ENCODE data around the gene SDC3. TPM values are rescaled to one million over a fixed set of nuclear protein-coding genes. Genes with fewer than 3 reads are reported as not detected.
A peak's percentile ranks its signal among the peaks of the same experiment; 100 is the strongest.
"Not testable (repeated sequence)": the region's sequence is repeated elsewhere in the genome, so short reads cannot be mapped to it uniquely, and the experiment has no call there.

The SDC3 gene
- total and polyA plus RNA-seq, 8 donors, result 29.8 to 65.2 (median 46.0) TPM

DNA sequence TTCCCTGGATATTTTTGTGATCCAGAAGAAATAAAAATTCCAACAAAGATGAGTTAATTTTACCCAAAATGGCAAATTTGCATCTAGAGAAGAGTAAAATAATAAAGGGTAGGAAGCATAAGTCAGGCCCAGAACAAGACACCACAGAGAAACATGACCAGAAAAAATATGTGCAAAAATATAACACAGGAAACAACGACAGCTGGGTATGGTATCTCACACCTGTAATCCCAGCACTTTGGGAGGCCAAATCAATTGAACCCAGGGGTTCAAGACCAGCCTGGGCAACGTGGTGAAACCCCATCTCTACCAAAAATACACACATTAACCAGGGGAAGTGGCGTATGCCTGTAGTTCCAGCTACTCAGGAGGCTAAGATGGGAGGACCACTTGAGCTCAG, 39.7 kb upstream of the SDC3 start:
- Histone ChIP-seq H3K27me3 (no peaks in the 10 kb centered on the region), H3K4me1 (no peaks in the 10 kb centered on the region), H3K27ac (no peak overlapping the region), H3K36me3 (peaks cover 0 to 95% of the 10 kb centered on the region in 2 donors), H3K4me3 (no peak overlapping the region), H3K9me3 (no peaks in the 10 kb centered on the region)
- DNase-seq, result no peak
- no peak for TF ChIP-seq CTCF (IDR thresholded peaks at IDR 0.05)
- no peak for ATAC-seq
- intact Hi-C loops (cut with DNase I), result no loop called here

DNA sequence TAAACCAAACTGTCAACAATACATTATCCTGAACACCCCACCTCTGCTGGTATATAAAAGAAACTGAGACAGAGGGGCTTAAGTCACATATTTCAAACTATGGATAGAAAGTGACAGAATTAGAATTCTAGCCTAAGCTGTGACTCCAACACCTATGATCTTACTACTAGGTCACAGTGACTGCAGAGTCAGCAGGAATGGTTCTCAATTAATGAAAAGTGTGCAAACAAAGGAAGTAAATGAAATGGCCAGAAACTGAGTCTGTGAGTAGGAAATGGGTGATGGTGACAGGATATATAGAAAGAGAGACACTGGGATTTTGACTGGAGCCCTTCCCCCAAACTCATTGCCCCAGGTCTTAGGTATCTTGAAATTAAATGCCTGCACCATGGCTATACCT, 38.7 kb upstream of the SDC3 start:
- no peak overlapping the region for H3K4me3 ChIP-seq
- no peaks in the 10 kb centered on the region for H3K4me1 ChIP-seq
- no peaks in the 10 kb centered on the region for H3K9me3 ChIP-seq
- ATAC-seq, result no peak
- peaks cover 0 to 97% of the 10 kb centered on the region in 2 donors for H3K36me3 ChIP-seq
- no peaks in the 10 kb centered on the region for H3K27me3 ChIP-seq
- intact Hi-C loops (cut with DNase I), result no loop called here
- no peak for TF ChIP-seq CTCF (IDR thresholded peaks at IDR 0.05)
- DNase-seq, result no peak
- no peak overlapping the region for H3K27ac ChIP-seq

GRCh38 chr1:30942326-30942963, 33.9 kb upstream of the SDC3 start:
- DNase-seq (peak in 1 of 4 donors; percentile 2), ATAC-seq (no peak)
- Histone ChIP-seq H3K36me3 (peaks cover 0 to 100% of the 10 kb centered on the region in 2 donors), H3K27me3 (no peaks in the 10 kb centered on the region), H3K27ac (no peak overlapping the region), H3K4me1 (no peaks in the 10 kb centered on the region), H3K9me3 (no peaks in the 10 kb centered on the region), H3K4me3 (no peak overlapping the region)
- no peak for TF ChIP-seq CTCF (IDR thresholded peaks at IDR 0.05)
- intact Hi-C loops (cut with DNase I), result no loop called here

- no peaks in the 10 kb centered on the region for H3K9me3 ChIP-seq
- no peaks in the 10 kb centered on the region for H3K27me3 ChIP-seq
- no peak overlapping the region for H3K4me3 ChIP-seq
- TF ChIP-seq CTCF (IDR thresholded peaks at IDR 0.05), result no peak
- H3K27ac ChIP-seq, result no peak overlapping the region
- H3K36me3 ChIP-seq, result peaks cover 0 to 95% of the 10 kb centered on the region in 2 donors
- H3K4me1 ChIP-seq, result no peaks in the 10 kb centered on the region
- DNase-seq (no peak), ATAC-seq (no peak)
- intact Hi-C loops (cut with DNase I), result no loop called here
Measured at GRCh38 chr1:30940541-30940940, 32.0 kb upstream of the SDC3 start.

DNA sequence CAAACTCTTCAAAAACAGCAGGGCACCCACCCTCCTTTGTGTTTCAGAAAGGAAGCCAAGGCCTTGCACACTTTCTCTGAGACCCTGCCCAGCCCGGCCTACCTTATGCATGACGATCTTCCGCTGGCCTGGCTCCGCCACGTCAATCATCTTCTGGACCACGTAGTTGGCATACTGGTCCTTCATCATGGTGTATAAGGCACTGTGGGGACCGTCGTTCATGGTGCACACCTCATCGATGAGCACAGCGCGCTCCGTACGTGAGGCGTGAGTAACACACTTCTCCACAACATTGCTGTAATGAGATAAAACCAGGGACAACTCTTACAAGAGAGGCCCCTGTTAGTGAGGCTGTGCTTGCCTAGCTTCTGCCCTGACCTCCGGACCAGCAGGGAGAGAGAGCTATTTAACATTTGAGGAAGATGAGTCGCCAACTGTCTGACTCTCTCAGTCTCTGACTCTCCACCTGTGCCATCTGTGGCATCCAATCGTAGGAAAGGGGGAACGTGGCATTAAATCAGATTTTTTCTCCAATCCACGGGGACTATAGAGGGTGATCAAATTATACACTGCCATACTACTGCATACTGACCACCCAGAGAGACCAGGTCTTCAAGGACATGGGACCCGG, 28.1 kb upstream of the SDC3 start:
- H3K4me3 ChIP-seq, result no peak overlapping the region
- H3K27ac ChIP-seq, result no peak overlapping the region
- ATAC-seq (no peak), DNase-seq (peak in 1 of 4 donors; percentile 48)
- intact Hi-C loops (cut with DNase I), result no loop called here
- no peaks in the 10 kb centered on the region for H3K4me1 ChIP-seq
- no peaks in the 10 kb centered on the region for H3K9me3 ChIP-seq
- no peak for TF ChIP-seq CTCF (IDR thresholded peaks at IDR 0.05)
- H3K36me3 ChIP-seq, result peaks cover 0 to 93% of the 10 kb centered on the region in 2 donors
- no peaks in the 10 kb centered on the region for H3K27me3 ChIP-seq

- H3K4me1 ChIP-seq; DNase-seq; H3K4me3 ChIP-seq; H3K9me3 ChIP-seq; ATAC-seq; intact Hi-C loops (cut with DNase I); H3K27ac ChIP-seq; H3K27me3 ChIP-seq: not testable (repeated sequence)
- peaks cover 0 to 93% of the 10 kb centered on the region in 2 donors for H3K36me3 ChIP-seq
Measured at GRCh38 chr1:30935758-30936157, 27.2 kb upstream of the SDC3 start.
